Measurements from ENCODE around the gene C2. TPM values are rescaled to one million over a fixed set of nuclear protein-coding genes. Genes with fewer than 3 reads are reported as not detected.

C2 gene
- total RNA-seq, 4 donors from 2014 or later, result 2.5 to 6.2 (median 4.4) TPM

DNA sequence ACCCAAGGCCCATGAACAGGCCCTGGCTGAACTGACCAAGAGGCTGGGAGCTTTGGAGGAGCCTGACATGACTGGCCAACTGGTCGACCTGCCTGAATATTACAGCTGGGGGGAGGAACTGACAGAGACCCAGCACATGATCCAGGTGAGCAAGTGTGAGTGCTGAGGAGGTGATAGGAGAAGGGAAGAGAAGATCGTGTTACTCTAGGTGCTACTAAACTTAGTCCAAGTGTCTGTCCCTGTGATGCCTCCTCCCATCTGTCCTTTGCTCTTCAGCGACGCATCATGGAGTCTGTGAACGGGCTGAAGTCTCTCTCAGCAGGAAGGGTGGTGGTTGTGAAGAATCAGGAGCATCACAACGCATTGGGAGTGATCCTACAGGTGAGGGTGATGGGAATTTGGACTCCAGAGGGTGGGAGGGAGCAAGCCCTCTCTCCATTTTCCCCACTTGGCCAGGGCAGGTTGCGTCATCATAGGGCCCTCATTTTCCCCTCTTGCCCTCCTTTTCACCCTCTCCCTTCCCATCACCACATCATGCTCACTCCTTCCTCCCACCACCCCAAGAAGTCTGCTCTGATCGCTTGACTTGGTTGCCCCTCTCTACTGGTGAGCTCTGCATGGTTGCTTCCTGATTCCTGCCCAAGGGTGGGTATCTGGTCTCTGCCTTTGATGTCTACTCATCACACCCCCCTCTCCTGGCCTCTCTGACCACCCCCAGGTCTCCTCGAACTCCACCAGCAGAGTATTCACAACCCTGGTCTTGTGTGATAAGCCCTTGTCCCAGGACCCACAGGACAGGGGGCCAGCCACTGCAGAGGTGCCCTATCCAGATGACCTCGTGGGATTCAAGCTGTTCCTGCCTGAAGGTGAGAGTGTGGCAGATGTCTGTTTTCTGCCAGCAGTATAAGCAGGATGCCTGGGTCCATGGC lies 39.7 kb downstream of the C2 start:
- intact Hi-C loops (cut with DNase I), result loop anchor here (10.0 kb wide), 1 partner anchor 292 kb away; no protein-coding TSS in a partner anchor
- peaks cover 0 to 11% of the 10 kb centered on the region in 2 donors for H3K4me1 ChIP-seq
- peaks cover 54 to 70% of the 10 kb centered on the region in 2 donors for H3K36me3 ChIP-seq
- H3K4me3 ChIP-seq (replicated peaks in 1 of 3), result no peak overlapping the region
- TF ChIP-seq, protein P1, sequence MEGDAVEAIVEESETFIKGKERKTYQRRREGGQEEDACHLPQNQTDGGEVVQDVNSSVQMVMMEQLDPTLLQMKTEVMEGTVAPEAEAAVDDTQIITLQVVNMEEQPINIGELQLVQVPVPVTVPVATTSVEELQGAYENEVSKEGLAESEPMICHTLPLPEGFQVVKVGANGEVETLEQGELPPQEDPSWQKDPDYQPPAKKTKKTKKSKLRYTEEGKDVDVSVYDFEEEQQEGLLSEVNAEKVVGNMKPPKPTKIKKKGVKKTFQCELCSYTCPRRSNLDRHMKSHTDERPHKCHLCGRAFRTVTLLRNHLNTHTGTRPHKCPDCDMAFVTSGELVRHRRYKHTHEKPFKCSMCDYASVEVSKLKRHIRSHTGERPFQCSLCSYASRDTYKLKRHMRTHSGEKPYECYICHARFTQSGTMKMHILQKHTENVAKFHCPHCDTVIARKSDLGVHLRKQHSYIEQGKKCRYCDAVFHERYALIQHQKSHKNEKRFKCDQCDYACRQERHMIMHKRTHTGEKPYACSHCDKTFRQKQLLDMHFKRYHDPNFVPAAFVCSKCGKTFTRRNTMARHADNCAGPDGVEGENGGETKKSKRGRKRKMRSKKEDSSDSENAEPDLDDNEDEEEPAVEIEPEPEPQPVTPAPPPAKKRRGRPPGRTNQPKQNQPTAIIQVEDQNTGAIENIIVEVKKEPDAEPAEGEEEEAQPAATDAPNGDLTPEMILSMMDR (IDR thresholded peaks at IDR 0.05), result no peak
- TF ChIP-seq POLR2A (IDR thresholded peaks at IDR 0.05), result no peak
- no peak overlapping the region for H3K27ac ChIP-seq
- DNase-seq, result no peak
- no peaks in the 10 kb centered on the region for H3K27me3 ChIP-seq
- 86 to 91% methylated on average over 10 of the region's 10 CpGs for WGBS, 2 donors
- no peaks in the 10 kb centered on the region for H3K9me3 ChIP-seq

DNA sequence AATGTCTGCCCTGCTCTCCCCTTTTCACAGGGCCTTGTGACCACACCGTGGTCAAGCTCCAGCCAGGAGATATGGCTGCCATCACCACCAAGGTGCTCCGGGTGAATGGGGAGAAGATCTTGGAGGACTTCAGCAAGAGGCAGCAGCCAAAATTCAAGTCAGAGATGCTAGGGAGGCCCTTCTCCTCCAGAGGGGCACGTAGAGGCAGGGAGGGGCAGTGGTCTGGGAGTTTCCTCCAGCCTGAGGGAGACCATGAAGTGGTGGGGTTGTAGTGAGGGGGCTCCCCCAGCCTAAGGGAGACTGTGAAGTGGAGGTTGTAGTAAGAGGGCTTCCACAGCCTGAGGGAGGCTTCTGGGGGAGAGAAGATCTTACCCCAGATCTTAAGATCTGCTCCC lies 40.4 kb downstream of the C2 start:
- Histone ChIP-seq H3K27me3 (no peaks in the 10 kb centered on the region), H3K36me3 (peaks cover 50 to 63% of the 10 kb centered on the region in 2 donors), H3K9me3 (no peaks in the 10 kb centered on the region), H3K4me1 (peaks cover 4 to 12% of the 10 kb centered on the region in 2 donors), H3K4me3 (replicated peaks in 1 of 3) (no peak overlapping the region), H3K27ac (no peak overlapping the region)
- TF ChIP-seq, protein P1 (IDR thresholded peaks at IDR 0.05), result no peak
- no peak for TF ChIP-seq POLR2A (IDR thresholded peaks at IDR 0.05)
- no peak for DNase-seq
- 85 to 94% methylated on average over 3 of the region's 3 CpGs for whole genome bisulfite sequencing, 2 donors
- intact Hi-C loops (cut with DNase I), result loop anchor here (10.0 kb wide), 1 partner anchor 293 kb away; no protein-coding TSS in a partner anchor

DNA sequence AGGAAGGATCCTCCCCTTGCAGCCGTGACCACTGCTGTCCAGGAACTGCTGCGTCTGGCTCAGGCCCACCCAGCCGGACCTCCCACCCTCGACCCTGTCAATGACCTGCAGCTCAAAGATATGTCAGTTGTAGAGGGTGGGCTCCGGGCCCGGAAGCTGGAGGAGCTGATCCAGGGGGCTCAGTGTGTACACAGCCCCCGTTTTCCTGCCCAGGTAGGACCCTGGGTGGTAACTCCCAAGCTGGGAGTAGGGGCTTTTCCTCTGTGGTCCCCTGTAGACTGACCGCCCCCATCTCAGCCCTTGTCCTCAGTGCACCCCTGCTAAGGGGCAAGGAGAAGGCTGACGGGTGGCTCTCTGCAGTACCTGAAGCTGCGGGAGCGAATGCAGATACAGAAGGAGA lies 40.8 kb downstream of the C2 start:
- Histone ChIP-seq H3K4me1 (peaks cover 8 to 16% of the 10 kb centered on the region in 2 donors), H3K36me3 (peaks cover 46 to 59% of the 10 kb centered on the region in 2 donors), H3K9me3 (no peaks in the 10 kb centered on the region), H3K4me3 (replicated peaks in 1 of 3) (no peak overlapping the region), H3K27ac (no peak overlapping the region), H3K27me3 (no peaks in the 10 kb centered on the region)
- 92 to 96% methylated on average over 10 to 11 of the region's 11 CpGs for WGBS, 2 donors
- intact Hi-C loops (cut with DNase I), result loop anchor here (10.0 kb wide), 1 partner anchor 294 kb away; no protein-coding TSS in a partner anchor
- DNase-seq, result no peak
- TF ChIP-seq, protein P1 (IDR thresholded peaks at IDR 0.05), result no peak
- TF ChIP-seq POLR2A (IDR thresholded peaks at IDR 0.05), result no peak

DNA sequence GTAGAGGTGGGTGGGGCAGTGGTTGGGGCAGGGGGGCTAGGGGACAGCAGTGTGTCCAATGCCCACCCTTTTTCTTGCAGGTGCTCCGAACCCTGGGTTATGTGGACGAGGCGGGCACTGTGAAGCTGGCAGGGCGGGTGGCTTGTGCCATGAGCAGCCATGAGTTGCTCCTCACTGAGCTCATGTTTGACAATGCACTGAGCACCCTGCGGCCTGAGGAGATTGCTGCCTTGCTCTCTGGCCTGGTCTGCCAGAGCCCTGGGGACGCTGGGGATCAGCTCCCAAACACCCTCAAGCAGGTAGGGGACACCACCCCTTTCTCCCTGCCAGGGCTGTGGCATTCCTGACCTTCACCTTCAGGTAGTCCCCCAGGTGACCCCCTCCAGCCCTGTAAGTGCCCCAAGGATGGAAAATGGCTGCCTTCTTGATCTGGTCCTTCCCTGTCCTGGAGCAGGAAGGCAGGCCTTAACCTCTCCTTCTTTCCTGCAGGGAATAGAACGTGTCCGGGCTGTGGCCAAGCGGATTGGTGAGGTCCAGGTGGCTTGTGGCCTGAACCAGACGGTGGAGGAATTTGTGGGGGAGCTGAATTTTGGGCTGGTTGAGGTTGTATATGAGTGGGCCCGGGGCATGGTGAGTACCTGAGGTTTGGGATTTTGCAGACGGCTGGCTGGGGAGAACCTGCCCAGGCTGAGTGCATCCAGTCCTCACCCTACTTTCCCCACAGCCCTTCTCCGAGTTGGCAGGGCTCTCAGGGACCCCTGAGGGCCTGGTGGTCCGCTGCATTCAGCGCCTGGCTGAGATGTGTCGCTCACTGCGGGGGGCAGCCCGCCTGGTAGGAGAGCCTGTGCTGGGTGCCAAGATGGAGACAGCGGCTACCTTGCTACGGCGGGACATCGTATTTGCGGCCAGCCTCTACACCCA lies 41.5 kb downstream of the C2 start:
- DNase-seq, result no peak
- no peaks in the 10 kb centered on the region for H3K9me3 ChIP-seq
- 89 to 91% methylated on average over 15 to 23 of the region's 23 CpGs for WGBS, 2 donors
- intact Hi-C loops (cut with DNase I), result loop anchor here (10.0 kb wide), 1 partner anchor 294 kb away; no protein-coding TSS in a partner anchor
- no peak overlapping the region for H3K4me3 ChIP-seq (replicated peaks in 1 of 3)
- no peak for TF ChIP-seq POLR2A (IDR thresholded peaks at IDR 0.05)
- TF ChIP-seq, protein P1 (IDR thresholded peaks at IDR 0.05), result no peak
- H3K4me1 ChIP-seq, result peaks cover 12 to 18% of the 10 kb centered on the region in 2 donors
- no peak overlapping the region for H3K27ac ChIP-seq
- no peaks in the 10 kb centered on the region for H3K27me3 ChIP-seq
- H3K36me3 ChIP-seq, result peaks cover 39 to 52% of the 10 kb centered on the region in 2 donors
